ENCODE data around the gene OCEL1.

- TF ChIP-seq, protein P1, sequence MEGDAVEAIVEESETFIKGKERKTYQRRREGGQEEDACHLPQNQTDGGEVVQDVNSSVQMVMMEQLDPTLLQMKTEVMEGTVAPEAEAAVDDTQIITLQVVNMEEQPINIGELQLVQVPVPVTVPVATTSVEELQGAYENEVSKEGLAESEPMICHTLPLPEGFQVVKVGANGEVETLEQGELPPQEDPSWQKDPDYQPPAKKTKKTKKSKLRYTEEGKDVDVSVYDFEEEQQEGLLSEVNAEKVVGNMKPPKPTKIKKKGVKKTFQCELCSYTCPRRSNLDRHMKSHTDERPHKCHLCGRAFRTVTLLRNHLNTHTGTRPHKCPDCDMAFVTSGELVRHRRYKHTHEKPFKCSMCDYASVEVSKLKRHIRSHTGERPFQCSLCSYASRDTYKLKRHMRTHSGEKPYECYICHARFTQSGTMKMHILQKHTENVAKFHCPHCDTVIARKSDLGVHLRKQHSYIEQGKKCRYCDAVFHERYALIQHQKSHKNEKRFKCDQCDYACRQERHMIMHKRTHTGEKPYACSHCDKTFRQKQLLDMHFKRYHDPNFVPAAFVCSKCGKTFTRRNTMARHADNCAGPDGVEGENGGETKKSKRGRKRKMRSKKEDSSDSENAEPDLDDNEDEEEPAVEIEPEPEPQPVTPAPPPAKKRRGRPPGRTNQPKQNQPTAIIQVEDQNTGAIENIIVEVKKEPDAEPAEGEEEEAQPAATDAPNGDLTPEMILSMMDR (conservative IDR thresholded peaks at IDR 0.05 in 1 of 2, IDR thresholded peaks at IDR 0.05 in 1 of 2; ENCODE audit: low read depth in 1 of 2, low read length in 2 of 2): no peak
- no peak for TF ChIP-seq EZH2 (IDR thresholded peaks at IDR 0.05; ENCODE audit: low read length, missing control alignments)
Measured at GRCh38 chr19:17197666-17198065, 28.4 kb upstream of the OCEL1 start.

Data from fibroblast of lung (primary cell).